NCI-H2196 (cell line): ENCODE data around the gene REC8.
A peak's percentile ranks its signal among the peaks of the same experiment; 100 is the strongest.
"Not testable (repeated sequence)": the region's sequence is repeated elsewhere in the genome, so short reads cannot be mapped to it uniquely, and the experiment has no call there.

Experiments used
- DNase-seq: peaks from one replicate; lab custom pipeline; 2025; ENCODE audit not compliant: unreplicated experiment; lab: John Stamatoyannopoulos, UW

REC8 gene

DNA sequence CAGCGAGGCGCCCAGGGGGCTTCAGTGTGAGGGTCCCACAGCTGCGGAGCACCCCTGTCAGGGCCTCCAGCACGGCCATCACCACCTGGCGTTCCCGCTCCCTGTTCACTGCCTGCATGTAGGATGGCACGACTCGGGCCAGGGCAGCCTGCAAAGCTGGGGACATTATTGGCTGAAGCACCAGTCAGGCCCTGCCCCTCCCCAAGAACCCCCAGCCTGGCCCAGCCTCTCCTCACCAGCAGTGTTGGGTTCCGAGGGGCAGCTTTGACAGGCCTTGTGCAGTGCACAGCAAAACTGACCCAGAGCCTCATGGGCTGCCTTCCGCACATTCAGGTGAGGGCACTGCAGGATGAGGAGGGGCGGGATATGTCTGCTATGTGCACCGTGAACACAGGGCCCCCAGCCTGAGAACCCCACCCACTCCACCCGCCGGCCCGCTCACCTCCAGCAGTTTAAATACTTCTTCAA is 11.2 kb downstream of the REC8 start:
- DNase-seq, result no peak

DNA sequence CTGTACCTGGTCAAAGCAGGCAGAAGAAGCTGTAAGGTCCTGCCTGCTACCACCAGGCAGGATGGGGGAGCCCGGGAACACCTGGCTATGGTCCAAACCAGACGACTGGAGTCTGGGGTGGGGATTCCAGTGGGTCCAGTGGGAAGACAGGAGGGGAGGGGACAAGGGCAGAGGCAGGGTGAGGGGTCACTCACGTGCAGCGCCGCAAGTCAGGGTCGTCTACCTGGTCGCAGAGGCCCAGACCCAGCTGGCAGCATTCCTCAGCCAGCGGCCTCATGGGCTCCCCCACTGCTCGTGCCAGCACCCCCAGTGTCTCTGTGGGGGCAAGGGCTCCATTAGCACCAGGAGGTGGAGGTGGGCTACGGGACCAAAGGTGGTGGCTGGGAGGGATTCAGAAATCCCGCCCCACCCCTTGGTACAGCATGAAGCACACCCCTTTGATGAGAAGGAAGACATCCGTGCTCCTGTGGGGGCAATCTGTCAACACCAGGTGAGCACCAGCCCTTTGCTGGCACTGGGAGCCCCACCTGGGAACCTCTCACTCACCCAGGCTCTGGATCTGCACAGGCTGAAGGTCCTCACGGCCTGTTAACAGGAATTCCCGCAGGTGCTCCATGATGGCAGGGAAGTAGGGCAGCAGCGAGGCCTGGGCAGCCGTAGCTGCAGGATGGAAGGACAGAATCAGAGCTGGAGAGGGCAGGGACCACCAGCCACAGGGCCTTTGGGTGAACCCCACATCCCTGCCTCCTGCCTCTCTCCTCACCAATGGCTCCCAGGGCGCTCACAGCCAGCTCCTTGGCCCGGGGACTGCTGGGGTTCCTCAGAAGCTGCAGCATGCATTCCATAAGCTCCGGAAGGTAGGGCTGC is 12.5 kb downstream of the REC8 start:
- no peak for DNase-seq

DNA sequence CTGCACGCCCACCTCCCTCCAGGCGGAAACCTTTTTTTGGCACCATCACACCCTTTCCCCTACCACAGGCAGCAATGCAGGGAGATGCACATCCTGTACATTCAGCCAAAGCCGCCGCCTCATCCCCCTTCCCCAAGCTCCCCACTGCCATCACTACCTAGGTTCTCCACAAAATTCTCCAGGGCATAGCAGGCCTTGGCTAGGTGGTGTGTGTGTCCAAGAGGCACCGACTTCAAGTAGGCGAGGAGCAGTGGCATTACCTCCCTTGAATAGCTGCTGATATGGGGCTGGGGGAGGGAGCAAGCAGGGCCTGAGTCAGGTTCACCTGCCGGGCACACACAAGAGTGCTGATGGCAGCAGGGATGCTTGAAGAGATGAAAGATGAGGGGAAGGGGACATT is 13.1 kb downstream of the REC8 start:
- no peak for DNase-seq

GRCh38 chr14:24185741-24186140 is 13.9 kb downstream of the REC8 start:
- DNase-seq, result no peak

GRCh38 chr14:24186831-24187538 is 15.1 kb downstream of the REC8 start:
- no peak for DNase-seq

DNA sequence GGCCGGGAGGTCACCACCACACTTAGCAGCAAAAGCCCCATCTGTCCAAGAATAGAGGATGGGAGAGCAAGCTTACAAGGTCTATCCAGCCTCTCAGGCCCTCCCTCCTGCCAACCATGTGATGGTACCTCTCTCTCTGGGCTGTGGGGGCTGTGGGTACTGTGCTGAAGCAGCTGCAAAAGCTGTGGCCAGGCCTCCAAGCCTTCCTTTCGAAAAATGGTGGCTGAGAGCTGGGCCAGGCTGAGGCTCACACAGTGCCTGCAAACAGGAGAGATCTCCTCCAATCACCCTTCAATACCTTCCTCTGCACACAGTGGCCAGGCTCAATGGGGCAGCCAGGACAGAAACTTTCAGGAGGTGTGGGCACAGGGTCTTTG is 15.6 kb downstream of the REC8 start:
- no peak for DNase-seq

DNA sequence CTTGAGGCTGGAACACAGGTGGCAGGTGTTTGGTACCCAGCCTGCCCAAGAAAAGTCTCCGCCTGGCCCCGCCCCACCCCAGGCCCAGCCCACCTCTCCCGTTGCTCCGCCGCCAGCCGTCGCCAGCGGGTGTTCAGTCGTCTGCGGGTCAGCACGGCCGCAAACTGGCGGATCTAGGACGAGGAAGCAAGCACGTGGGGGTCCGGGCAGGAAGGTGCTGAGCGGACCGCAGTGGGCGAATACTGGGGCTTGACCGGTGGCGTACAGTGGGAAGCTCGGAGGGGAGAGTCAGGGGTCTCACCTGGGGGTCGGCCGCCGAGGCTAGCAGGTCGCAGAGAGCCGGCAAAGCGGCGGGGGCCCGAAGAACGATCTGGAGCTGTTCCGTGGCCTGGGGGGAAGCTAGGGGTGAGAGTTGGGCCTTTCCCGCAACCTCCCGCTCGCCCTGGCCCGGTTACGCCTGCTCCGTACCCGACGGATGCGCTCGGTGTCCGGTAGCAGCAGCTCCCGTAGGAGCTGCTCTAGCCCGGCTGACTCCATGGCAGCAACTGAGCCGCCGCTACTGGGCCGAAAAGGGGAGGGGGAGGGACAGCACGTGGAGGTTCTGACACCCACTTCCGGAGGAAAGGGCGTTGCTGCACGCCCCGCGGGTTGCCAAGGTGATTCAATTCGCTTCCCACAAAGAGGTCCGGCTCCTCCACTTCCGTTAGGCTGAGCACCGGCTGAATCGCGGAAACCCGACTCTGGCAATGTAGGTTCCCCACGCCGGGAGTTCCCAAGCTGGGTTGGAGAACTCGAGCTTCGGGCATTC is 16.6 kb downstream of the REC8 start, which contains the start of gene IPO4:
IPO4 (minus strand) TSS at position 566 of the 808 bp plus-strand sequence; CDS start at position 537, 29 bp downstream.
- DNase-seq, result peak; percentile 98

GRCh38 chr14:24189059-24189375 is 17.1 kb downstream of the REC8 start:
- no peak for DNase-seq

GRCh38 chr14:24189460-24189859 is 17.6 kb downstream of the REC8 start:
- DNase-seq, result no peak

- DNase-seq, result no peak
Measured at GRCh38 chr14:24190416-24190815, 18.5 kb downstream of the REC8 start.

GRCh38 chr14:24192933-24193332 is 21.1 kb downstream of the REC8 start:
- DNase-seq, result no peak

DNA sequence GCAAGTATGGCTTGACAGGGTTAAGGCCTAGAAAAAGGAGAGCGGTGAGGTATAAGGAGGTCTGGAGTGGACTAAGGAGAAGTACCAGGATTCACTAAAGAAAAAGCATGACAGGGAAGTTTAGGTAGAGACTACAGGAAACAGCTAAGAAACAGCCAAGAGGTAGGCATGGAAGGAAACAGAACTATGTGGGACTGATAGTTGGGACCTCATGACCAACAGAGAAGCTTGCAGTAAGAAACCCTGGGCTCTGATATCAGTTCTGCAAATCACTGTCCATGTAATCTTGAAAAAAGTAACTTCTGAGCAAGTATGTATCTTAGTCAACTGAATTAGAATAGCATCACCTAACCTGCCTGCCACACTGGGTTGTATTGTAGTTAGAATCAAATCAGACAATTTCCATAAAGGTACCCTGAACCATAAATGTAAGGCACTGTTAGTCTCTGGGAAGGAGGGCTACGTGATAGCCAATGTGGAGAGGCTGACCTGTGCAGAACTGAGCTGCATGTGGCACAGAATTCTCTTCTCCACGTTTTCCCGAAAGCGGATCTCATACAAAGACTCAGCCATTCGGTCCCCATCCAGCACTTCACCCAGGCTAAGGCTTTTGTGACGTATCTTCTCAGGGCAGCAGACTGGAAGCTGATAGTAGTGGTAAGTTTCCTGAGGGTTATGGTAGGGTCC is 22.4 kb downstream of the REC8 start:
- no peak for DNase-seq

DNA sequence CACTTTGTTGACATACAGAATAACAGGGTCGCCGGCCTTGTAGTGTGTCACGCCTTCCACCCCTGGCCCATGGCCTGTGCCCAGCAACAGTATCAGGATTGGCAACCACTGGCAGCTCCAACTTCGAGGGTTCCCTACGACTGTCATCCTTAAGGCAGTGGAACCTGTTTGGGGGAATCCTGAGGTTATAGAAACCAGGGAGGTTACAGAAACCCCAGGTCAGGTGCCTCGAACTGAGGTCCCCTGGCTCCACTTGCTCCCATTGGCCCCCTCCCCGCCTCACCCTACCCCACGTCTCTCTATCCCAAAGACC is 22.9 kb downstream of the REC8 start:
- no peak for DNase-seq

DNA sequence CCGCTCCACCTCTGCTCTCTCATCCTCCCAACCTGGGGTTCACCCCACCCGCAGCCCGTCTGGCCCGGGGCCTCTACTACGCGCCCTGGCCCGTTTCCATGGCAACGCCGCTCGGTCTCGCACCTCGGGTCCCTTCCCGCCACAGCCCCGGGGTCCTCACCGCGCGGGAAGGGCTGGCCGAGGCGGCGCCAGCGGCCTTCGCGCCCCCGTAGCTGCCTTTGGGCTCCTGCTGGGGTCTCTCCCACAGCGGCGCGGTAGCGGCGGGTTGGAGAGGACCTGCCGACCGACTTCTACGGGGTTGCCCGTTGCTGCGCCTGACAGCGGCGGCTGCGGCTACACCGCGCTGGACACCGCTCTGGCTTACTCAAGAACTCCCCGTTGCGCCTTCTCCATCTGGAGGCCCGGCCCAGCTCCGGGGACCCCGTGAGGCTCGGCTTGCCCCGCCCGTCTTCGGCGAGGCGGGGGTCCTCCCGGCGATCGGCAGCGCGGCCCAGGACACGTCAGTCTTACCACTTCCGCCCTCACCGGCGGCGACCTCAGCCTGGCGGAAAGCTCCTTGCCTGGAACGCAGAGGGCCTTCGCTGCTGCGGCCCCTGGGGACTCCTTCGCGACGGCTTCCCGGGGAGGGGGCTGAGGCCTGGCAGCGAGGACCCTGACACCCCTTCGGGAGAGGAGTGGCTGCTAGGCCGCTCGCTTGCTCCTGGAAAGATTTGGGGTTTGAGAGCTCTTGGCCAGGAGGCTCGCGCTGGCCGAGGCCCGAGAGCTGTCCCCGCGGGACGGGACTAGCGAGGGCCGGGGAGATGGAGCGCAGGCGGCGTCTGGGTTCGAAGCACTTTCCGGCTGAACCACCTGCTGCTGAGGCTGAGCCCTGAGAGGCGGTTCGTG is 23.5 kb downstream of the REC8 start, which contains the start of gene TM9SF1:
TM9SF1 (minus strand) TSS at position 256 of the 885 bp plus-strand sequence. CDS start 422 bp downstream, outside the sequence.
- peak; percentile 78 for DNase-seq

DNA sequence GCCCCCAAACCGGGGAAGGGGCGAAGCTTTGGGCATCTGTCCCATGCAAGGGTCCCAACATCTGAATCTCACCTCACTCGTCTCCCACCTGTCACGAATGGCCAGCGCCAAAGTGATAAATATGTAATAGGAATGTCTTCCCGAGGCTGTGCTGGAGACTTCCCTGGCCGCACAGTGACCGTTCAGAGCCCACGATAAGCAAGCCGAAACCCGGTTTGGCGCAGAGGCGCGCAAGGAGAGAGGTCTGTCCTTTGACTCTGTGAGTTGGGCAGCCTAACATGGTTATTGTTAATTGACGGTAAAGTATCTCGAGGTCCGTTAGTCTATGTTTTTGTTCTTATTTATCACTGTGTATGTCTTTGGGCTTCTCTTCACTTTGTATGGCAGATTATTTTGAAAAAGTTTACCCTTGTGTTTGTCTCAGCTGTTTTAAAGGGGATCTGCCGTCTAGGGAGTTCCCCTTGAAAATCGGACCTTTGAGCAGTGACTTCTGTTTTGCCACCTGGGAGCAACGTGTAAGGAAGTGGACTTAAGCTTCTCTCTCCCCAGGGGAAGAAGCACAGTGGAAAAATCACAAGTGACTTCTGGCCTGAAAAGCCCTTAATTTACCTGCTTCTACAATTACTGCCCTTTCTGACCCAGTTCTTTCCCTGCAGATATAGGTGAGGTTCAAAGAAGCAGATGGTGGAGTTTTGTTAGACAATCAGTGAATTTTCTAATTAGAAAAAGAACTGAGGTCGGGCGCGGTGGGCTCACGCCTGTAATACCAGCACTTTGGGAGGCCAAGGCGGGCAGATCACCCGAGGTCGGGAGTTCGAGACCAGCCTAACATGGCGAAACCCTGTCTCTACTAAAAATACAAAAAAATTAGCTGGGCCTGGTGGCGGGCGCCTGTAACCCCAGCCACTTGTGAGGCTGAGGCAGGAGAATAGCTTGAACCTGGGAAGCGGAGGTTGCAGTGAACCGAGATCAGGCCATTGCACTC is 24.5 kb downstream of the REC8 start:
- peak; percentile 11 for DNase-seq

DNA sequence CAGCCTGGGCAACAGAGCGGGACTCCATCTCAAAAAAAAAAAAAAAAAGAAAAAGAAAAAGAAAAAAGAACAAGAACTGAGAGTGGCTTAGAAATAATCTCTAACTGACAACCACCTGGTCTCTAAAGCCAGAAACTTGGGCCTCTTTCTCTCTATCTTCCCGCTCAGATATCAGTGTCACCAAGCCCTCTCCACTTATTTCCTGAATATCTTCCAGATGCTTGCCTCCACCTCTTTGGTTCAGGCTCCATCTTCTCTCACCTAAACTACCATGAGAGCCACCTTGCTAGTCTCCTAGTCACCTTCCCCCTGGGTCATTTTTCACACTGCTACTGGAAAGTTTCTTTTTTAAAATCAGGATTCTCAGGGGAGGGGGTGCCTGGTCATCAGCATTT is 25.2 kb downstream of the REC8 start:
- no peak for DNase-seq

- DNase-seq, result no peak
Measured at GRCh38 chr14:24198814-24199524, 27.1 kb downstream of the REC8 start.

DNA sequence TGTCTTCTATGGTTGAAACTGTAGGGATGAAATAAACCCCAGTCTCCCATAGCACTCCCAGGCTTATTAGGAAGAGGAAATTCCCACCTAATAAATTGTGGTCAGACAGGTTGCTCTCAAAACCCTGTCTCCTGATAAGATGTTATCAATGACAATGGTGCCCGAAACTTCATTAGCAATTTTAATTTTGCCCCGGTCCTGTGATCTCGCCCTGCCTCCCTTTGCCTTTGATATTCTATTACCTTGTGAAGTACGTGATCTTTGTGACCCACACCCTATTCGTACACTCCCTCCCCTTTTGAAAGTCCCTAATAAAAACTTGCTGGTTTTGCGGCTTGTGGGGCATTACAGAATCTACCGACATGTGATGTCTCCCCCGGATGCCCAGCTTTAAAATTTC is 30.7 kb downstream of the REC8 start:
- DNase-seq, result not testable (repeated sequence)
